HepG2 (cell line): ENCODE data around the gene ADI1. TPM values are rescaled to one million over a fixed set of nuclear protein-coding genes. Genes with fewer than 3 reads are reported as not detected.
A peak's percentile ranks its signal among the peaks of the same experiment; 100 is the strongest.

ENCODE experiments used
- ATAC-seq: fragments of 200-7000 bp; cut with Tn5 transposase; 3 replicates; pipeline ENCODE4 v1.9.1; 2020; ENCODE audit warnings: mild to moderate bottlenecking, moderate library complexity
- BruUV-seq: library from RNA; stranded (reverse); fragments of 400-500 nt; replicated peaks from 2 replicates; lab custom pipeline; 2021; lab: Mats Ljungman, UMichigan
- CTCF ChIA-PET: fragments of 300-600 bp; formaldehyde crosslinking; extraction: SDS; loops from one replicate; lab custom pipeline; 2021; ENCODE audit warnings: low total read pairs, inconsistent platforms, low intra/inter-chr PET ratio; lab: Yijun Ruan, JAX
- POLR2A ChIA-PET: fragments of 350-600 bp; sonication (Branson Sonifier 250); formaldehyde crosslinking; loops from one replicate; lab custom pipeline; 2020; ENCODE audit warnings: antibody characterized with exemption, inconsistent platforms; lab: Yijun Ruan, JAX
- DNase-seq: peaks from one replicate; pipeline ENCODE4 v3.0.0-alpha.2; 2015; ENCODE audit warnings: low spot score
- FAIRE-seq: peaks from 3 replicates; lab custom pipeline; 2011; peaks lifted over from hg19 to GRCh38; lab: Jason Lieb, UNC
- H2AFZ ChIP-seq: one replicate; pipeline ENCODE4 v1.6.1; 2011; ENCODE audit warnings: low read length, inconsistent platforms
- H3K27ac ChIP-seq: fragments of 300-600 bp; 3 replicates; pipeline ENCODE4 v1.8.0; 2011; ENCODE audit warnings: mixed run types, mild to moderate bottlenecking, mixed read lengths, low read length, inconsistent platforms; ENCODE audit not compliant: insufficient read depth; ENCODE audit errors: extremely low read length
- H3K27me3 ChIP-seq, 2 experiments: fragments of 200-600 bp in 1 of 2; 2 replicates in 1 of 2; 3 replicates in 1 of 2; pipeline versions ENCODE4 v1.6.0 to v1.8.0; 2011; ENCODE audit warnings: low read length in 2 of 2, mild to moderate bottlenecking in 2 of 2, moderate library complexity in 2 of 2, inconsistent platforms in 1 of 2; ENCODE audit not compliant: insufficient read depth in 2 of 2, control insufficient read depth in 1 of 2
- H3K36me3 ChIP-seq, 2 experiments: fragments of 200-600 bp in 1 of 2; replicated peaks in 1 of 2; 2 replicates in 1 of 2; 3 replicates in 1 of 2; pipeline versions ENCODE4 v1.5.1 to v1.8.0; 2011; ENCODE audit warnings: low read length in 2 of 2, inconsistent platforms in 1 of 2; ENCODE audit not compliant: insufficient read depth in 2 of 2, control insufficient read depth in 1 of 2
- H3K4me1 ChIP-seq: 2 replicates; pipeline ENCODE4 v1.5.1; 2012; ENCODE audit warnings: low read length, inconsistent platforms; ENCODE audit not compliant: insufficient read depth
- H3K4me2 ChIP-seq: 2 replicates; pipeline ENCODE4 v1.6.0; 2011; ENCODE audit warnings: low read depth, low read length, inconsistent platforms
- H3K4me3 ChIP-seq, 3 experiments: fragments of 200-600 bp in 1 of 3; sonication (generic), shearing (Covaris generic) in 1 of 3; replicated peaks in 1 of 3; 2 replicates each; pipeline ENCODE4 v1.5.1; 2011 to 2016; ENCODE audit warnings: low read length in 3 of 3, inconsistent platforms in 2 of 3, low read depth in 2 of 3, mild to moderate bottlenecking in 2 of 3, control low read depth in 1 of 3, mixed read lengths in 1 of 3; ENCODE audit not compliant: insufficient read depth in 1 of 3
- H3K79me2 ChIP-seq: one replicate; pipeline ENCODE4 v1.6.1; 2011; ENCODE audit warnings: low read length, inconsistent platforms; ENCODE audit not compliant: insufficient read depth
- H3K9ac ChIP-seq: 2 replicates; pipeline ENCODE4 v1.6.0; 2011; ENCODE audit warnings: mild to moderate bottlenecking, low read depth, low read length, inconsistent platforms; ENCODE audit not compliant: insufficient read depth
- H3K9me3 ChIP-seq: 2 replicates; pipeline ENCODE4 v1.5.1; 2012; ENCODE audit warnings: mild to moderate bottlenecking, low read length
- H4K20me1 ChIP-seq: 2 replicates; pipeline ENCODE4 v1.6.0; 2011; ENCODE audit warnings: inconsistent platforms, mild to moderate bottlenecking, low read length, moderate library complexity; ENCODE audit not compliant: insufficient read depth
- IKZF4 ChIP-seq: sonication (generic); formaldehyde crosslinking; IDR thresholded peaks from 2 replicates; pipeline ENCODE4 v1.5.1; 2020; ENCODE audit warnings: borderline replicate concordance, mild to moderate bottlenecking, low read depth, missing genetic modification reagents; ENCODE audit errors: not compliant biosample characterization
- ZFP90 ChIP-seq: sonication (generic); formaldehyde crosslinking; IDR thresholded peaks from 2 replicates; pipeline ENCODE4 v1.8.0; 2022; ENCODE audit warnings: missing genetic modification reagents, mild to moderate bottlenecking, inconsistent platforms, borderline replicate concordance
- ZHX2 ChIP-seq, 2 experiments: sonication (generic) in 1 of 2; formaldehyde crosslinking in 1 of 2; IDR thresholded peaks; 2 replicates each; pipeline versions ENCODE4 v1.6.1 to v1.9.0; 2014 to 2022; ENCODE audit warnings: antibody characterized with exemption in 1 of 2, borderline replicate concordance in 1 of 2, inconsistent platforms in 1 of 2, low read depth in 1 of 2, missing genetic modification reagents in 1 of 2
- ZNF326 ChIP-seq: sonication (generic); formaldehyde crosslinking; IDR thresholded peaks from 2 replicates; pipeline ENCODE4 v1.4.0; 2020; ENCODE audit warnings: missing genetic modification reagents, borderline replicate concordance
- WGBS: methylation state at CpG from one replicate; pipeline ENCODE4 v1.1.6; 2017; ENCODE audit warnings: low lambda C conversion rate; 5-methylcytosine and 5-hydroxymethylcytosine counted together
- in situ Hi-C: cut with HindIII; loops from 2 replicates; pipeline ENCODE4 v1.10.0; 2017; ENCODE audit warnings: low pct_unique_long_range_greater_than_20kb; ENCODE audit not compliant: extremely low pct_ligation_motif_present
- intact Hi-C: fragments of 100-400 bp; cut with micrococcal nuclease; formaldehyde crosslinking; loops from one replicate; pipeline ENCODE4 v1.10.0; 2022; ENCODE audit not compliant: unreplicated experiment
- polyA plus RNA-seq, 8 experiments: library from polyadenylated mRNA; depleted of rRNA in 3 of 8; stranded (reverse) in 7 of 8; unstranded in 1 of 8; fragments of >200 nt; fragmentation: Illumina TruSeq in 4 of 8; extraction: Trizol in 4 of 8; gene quantifications; 2 replicates each; pipeline versions ENCODE4 v1.2.1 to v1.2.3, GENCODE V29; 2011 to 2016; ENCODE audit warnings: low read depth in 4 of 8, missing spikeins in 1 of 8, mixed read lengths in 1 of 8; ENCODE audit not compliant: insufficient read depth in 1 of 8
- total RNA-seq, 5 experiments: library from RNA; depleted of rRNA; stranded (reverse); fragments of >200 nt; fragmentation: Illumina TruSeq; extraction: Trizol; gene quantifications; 2 replicates each; pipeline ENCODE4 v1.2.3, GENCODE V29; 2016; ENCODE audit warnings: low read depth in 1 of 5

The ADI1 gene
- total and polyA plus RNA-seq, 2 of the 13 experiments (the other 11 are each of a cell fraction or from before 2014, with no cell fraction given), result 28.7 to 123 TPM

- Histone ChIP-seq H3K36me3 (peaks cover 20 to 64% of the 10 kb centered on the region in 2 experiments; a peak in 4 of 5 replicates), H3K9me3 (no peaks in the 10 kb centered on the region), H3K4me1 (peaks cover 12% of the 10 kb centered on the region), H3K79me2 (peaks cover 24% of the 10 kb centered on the region), H3K4me2 (no peak overlapping the region), H2AFZ (no peak overlapping the region), H3K27me3 (no peaks in the 10 kb centered on the region), H3K27ac (no peak overlapping the region), H4K20me1 (no peaks in the 10 kb centered on the region), H3K4me3 (no peak overlapping the region), H3K9ac (no peak overlapping the region)
- TF ChIP-seq IKZF4 (CRISPR knock-in tag), result no peak
- TF ChIP-seq ZFP90 (CRISPR knock-in tag), result no peak
- TF ChIP-seq ZHX2 (IDR thresholded peaks at IDR 0.05; ENCODE audit: low read depth), result no peak
- no peak for TF ChIP-seq ZHX2 (CRISPR knock-in tag; IDR thresholded peaks at IDR 0.05; ENCODE audit: borderline replicate concordance)
- no peak for TF ChIP-seq ZNF326 (CRISPR knock-in tag)
- ChIA-PET POLR2A (interaction anchor here (1.4 to 3.0 kb wide), 3 partner anchors 11 to 54 kb away, joined by 3 to 19 read pairs (median 14); partner anchors contain the start of genes ADI1 and RNASEH1), CTCF (no interaction called here)
- no peak for FAIRE-seq
- no peak for DNase-seq
- ATAC-seq, result no peak
- in situ Hi-C loops, result no loop called here
- WGBS, result 98% methylated on average over 5 of the region's 5 CpGs
- BruUV-seq, result TSS peak; percentile 35
- intact Hi-C loops, result no loop called here
Observed at GRCh38 chr2:3504741-3505140, 14.6 kb downstream of the ADI1 start.
